GM12872 (cell line): ENCODE results near the gene CYSTM1.

Experiments
- CTCF ChIP-seq: IDR thresholded peaks from 3 replicates; pipeline ENCODE4 v1.5.1; 2011; ENCODE audit warnings: low read depth, mild to moderate bottlenecking, low read length, moderate library complexity; ENCODE audit not compliant: insufficient read depth

CYSTM1 gene

GRCh38 chr5:140258016-140258415, 83.0 kb downstream of the CYSTM1 start:
- no peak for TF ChIP-seq CTCF

- TF ChIP-seq CTCF = no peak
These were observed 83.9 kb downstream of the CYSTM1 start for GRCh38 chr5:140258873-140259272.

GRCh38 chr5:140259500-140259899, 84.5 kb downstream of the CYSTM1 start:
- no peak for TF ChIP-seq CTCF

- no peak for TF ChIP-seq CTCF
These were observed 85.2 kb downstream of the CYSTM1 start for GRCh38 chr5:140260089-140260656.

GRCh38 chr5:140261403-140262171, 86.6 kb downstream of the CYSTM1 start:
- TF ChIP-seq CTCF = no peak

- TF ChIP-seq CTCF = no peak
These were observed 87.2 kb downstream of the CYSTM1 start for GRCh38 chr5:140262221-140262620.

- no peak for TF ChIP-seq CTCF
These were observed 87.9 kb downstream of the CYSTM1 start for GRCh38 chr5:140262839-140263238.
